Endothelial cell of umbilical vein (primary cell): ENCODE data around the gene NFATC1. TPM values are rescaled to one million over a fixed set of nuclear protein-coding genes. Genes with fewer than 3 reads are reported as not detected.

Experiments
- BruUV-seq: library from RNA; stranded (reverse); fragments of 400-500 nt; replicated peaks from 2 replicates; lab custom pipeline; 2021; lab: Mats Ljungman, UMichigan
- CTCF ChIA-PET: fragments of 300-600, 350-600 bp; sonication (Branson Sonifier 250); formaldehyde crosslinking; loops from one replicate; lab custom pipeline; 2021; ENCODE audit warnings: antibody characterized with exemption, inconsistent platforms; lab: Charles Lee
- POLR2A ChIA-PET: fragments of 300-600, 350-600 bp; sonication (Branson Sonifier 250); formaldehyde crosslinking; loops from one replicate; lab custom pipeline; 2021; ENCODE audit warnings: antibody characterized with exemption, inconsistent platforms; lab: Charles Lee
- DNase-seq: peaks from one replicate; pipeline ENCODE4 v3.0.0-alpha.2; 2011; ENCODE audit warnings: low read depth, low spot score
- FAIRE-seq: peaks from 2 replicates; lab custom pipeline; 2011; peaks lifted over from hg19 to GRCh38; lab: Jason Lieb, UNC
- H2AFZ ChIP-seq: 2 replicates; pipeline ENCODE4 v1.6.0; 2012; ENCODE audit warnings: low read depth, low read length, control low read depth, inconsistent platforms
- H3K27ac ChIP-seq: 2 replicates; pipeline ENCODE4 v1.5.1; 2011; ENCODE audit warnings: low read depth, mild to moderate bottlenecking, control low read depth, low read length, moderate library complexity; ENCODE audit not compliant: insufficient read depth
- H3K27me3 ChIP-seq, 2 experiments: 2 replicates each; pipeline versions ENCODE4 v1.6.0 to v1.6.1; 2011; ENCODE audit warnings: low read length in 2 of 2, mixed read lengths in 1 of 2; ENCODE audit not compliant: control insufficient read depth in 2 of 2, insufficient read depth in 2 of 2
- H3K36me3 ChIP-seq, 2 experiments: 2 replicates in 1 of 2; 3 replicates in 1 of 2; pipeline ENCODE4 v1.5.1; 2011; ENCODE audit warnings: low read length in 2 of 2, mild to moderate bottlenecking in 1 of 2, moderate library complexity in 1 of 2; ENCODE audit not compliant: control insufficient read depth in 2 of 2, insufficient read depth in 2 of 2; ENCODE audit errors: extremely low read depth in 1 of 2
- H3K4me1 ChIP-seq: 3 replicates; pipeline ENCODE4 v1.5.1; 2011; ENCODE audit warnings: mild to moderate bottlenecking, low read length; ENCODE audit not compliant: control insufficient read depth, insufficient read depth; ENCODE audit errors: extremely low read depth
- H3K4me2 ChIP-seq: 2 replicates; pipeline ENCODE4 v1.6.1; 2011; ENCODE audit warnings: low read length, control low read depth, mixed read lengths; ENCODE audit not compliant: insufficient read depth
- H3K4me3 ChIP-seq, 3 experiments: fragments of 200-600 bp in 1 of 3; sonication (generic), shearing (Covaris generic) in 1 of 3; replicated peaks in 1 of 3; 2 replicates each; pipeline ENCODE4 v1.5.1; 2011 to 2016; ENCODE audit warnings: control low read depth in 3 of 3, low read length in 3 of 3, mild to moderate bottlenecking in 2 of 3, inconsistent platforms in 1 of 3, low read depth in 1 of 3, moderate library complexity in 1 of 3; ENCODE audit not compliant: insufficient read depth in 1 of 3
- H3K79me2 ChIP-seq: 2 replicates; pipeline ENCODE4 v1.6.0; 2012; ENCODE audit warnings: low read length, inconsistent platforms; ENCODE audit not compliant: control insufficient read depth, insufficient read depth
- H3K9ac ChIP-seq: replicated peaks from 2 replicates; pipeline ENCODE3; 2011; ENCODE audit warnings: low read length, control low read depth; ENCODE audit not compliant: insufficient read depth; ENCODE audit errors: extremely low read depth
- H3K9me1 ChIP-seq: replicated peaks from 3 replicates; pipeline ENCODE4 v1.6.0; 2011; ENCODE audit warnings: mild to moderate bottlenecking, low read length; ENCODE audit not compliant: control insufficient read depth, insufficient read depth; ENCODE audit errors: extremely low read depth
- H3K9me3 ChIP-seq: replicated peaks from 2 replicates; pipeline ENCODE4 v1.5.1; 2012; ENCODE audit warnings: low read length, inconsistent platforms; ENCODE audit not compliant: control insufficient read depth, insufficient read depth
- H4K20me1 ChIP-seq: replicated peaks from 2 replicates; pipeline ENCODE3; 2011; ENCODE audit warnings: mild to moderate bottlenecking, low read length; ENCODE audit not compliant: control insufficient read depth, insufficient read depth; ENCODE audit errors: extremely low read depth
- EZH2 ChIP-seq: IDR thresholded peaks from 2 replicates; pipeline ENCODE4 v1.6.1; 2012; ENCODE audit warnings: borderline replicate concordance, low read depth, mild to moderate bottlenecking, moderate library complexity, low read length, inconsistent platforms; ENCODE audit not compliant: severe bottlenecking
- FOS ChIP-seq: IDR thresholded peaks from 2 replicates; pipeline ENCODE4 v1.6.1; 2011; ENCODE audit warnings: mild to moderate bottlenecking, low read length, moderate library complexity, borderline replicate concordance; ENCODE audit not compliant: insufficient read depth
- GATA2 ChIP-seq: IDR thresholded peaks from 2 replicates; pipeline ENCODE4 v1.7.0; 2011; ENCODE audit warnings: low read depth, mild to moderate bottlenecking, moderate library complexity, mixed read lengths, low read length; ENCODE audit not compliant: insufficient read length, insufficient read depth
- JUN ChIP-seq: IDR thresholded peaks from 2 replicates; pipeline ENCODE4 v1.6.1; 2011; ENCODE audit warnings: borderline replicate concordance, low read depth; ENCODE audit not compliant: insufficient read length, insufficient read depth
- MYC ChIP-seq: IDR thresholded peaks from one replicate; pipeline ENCODE4 v1.6.1; 2011; ENCODE audit warnings: mild to moderate bottlenecking, low read depth, low read length
- POLR2A ChIP-seq: IDR thresholded peaks from 2 replicates; pipeline ENCODE4 v1.6.1; 2012; ENCODE audit warnings: low read depth, mild to moderate bottlenecking, control low read depth, low read length
- POLR2AphosphoS5 ChIP-seq: IDR thresholded peaks from 2 replicates; pipeline ENCODE4 v1.6.1; 2012; ENCODE audit warnings: low read depth, mild to moderate bottlenecking, control low read depth, low read length, moderate library complexity; ENCODE audit not compliant: insufficient read depth
- dilution Hi-C: fragments of 300-500 bp; cut with MboI; formaldehyde crosslinking; loops from one replicate; pipeline ENCODE4 v1.15.0; 2019; ENCODE audit warnings: low sequenced_read_pairs; ENCODE audit not compliant: extremely low pct_ligation_motif_present
- intact Hi-C: fragments of 100-400 bp; cut with micrococcal nuclease; formaldehyde crosslinking; loops from one replicate; pipeline ENCODE4 v1.10.0; 2022
- polyA plus RNA-seq, 4 experiments: library from polyadenylated mRNA; depleted of rRNA in 3 of 4; stranded (reverse) in 3 of 4; unstranded in 1 of 4; fragments of >200 nt; gene quantifications; 2 replicates each; pipeline versions ENCODE4 v1.2.1 to v1.2.3, GENCODE V29; 2011 to 2012; ENCODE audit warnings: missing spikeins in 1 of 4
- total RNA-seq: library from RNA; stranded (reverse); gene quantifications from 2 replicates; pipeline ENCODE4 v1.2.3, GENCODE V29; 2021
- TF ChIP-seq, protein P1 (sequence below): IDR thresholded peaks from 2 replicates; pipeline ENCODE4 v1.6.1; 2011; ENCODE audit not compliant: insufficient read depth, insufficient read length
- TF ChIP-seq, protein P2 (sequence below), 2 donors: IDR thresholded peaks; 1 replicate in 1 of 2; 2 replicates in 1 of 2; pipeline ENCODE4 v1.5.1; 2011; ENCODE audit warnings: low read length in 2 of 2, mild to moderate bottlenecking in 2 of 2, moderate library complexity in 2 of 2, control low read depth in 1 of 2, inconsistent platforms in 1 of 2, low read depth in 1 of 2; ENCODE audit not compliant: insufficient read depth in 1 of 2; ENCODE audit errors: extremely low read depth in 1 of 2

NFATC1 gene
- total and polyA plus RNA-seq, 2 donors (not counting 3 experiments of a cell fraction or from before 2014, with no cell fraction given): 11.1 to 30.0 TPM

DNA sequence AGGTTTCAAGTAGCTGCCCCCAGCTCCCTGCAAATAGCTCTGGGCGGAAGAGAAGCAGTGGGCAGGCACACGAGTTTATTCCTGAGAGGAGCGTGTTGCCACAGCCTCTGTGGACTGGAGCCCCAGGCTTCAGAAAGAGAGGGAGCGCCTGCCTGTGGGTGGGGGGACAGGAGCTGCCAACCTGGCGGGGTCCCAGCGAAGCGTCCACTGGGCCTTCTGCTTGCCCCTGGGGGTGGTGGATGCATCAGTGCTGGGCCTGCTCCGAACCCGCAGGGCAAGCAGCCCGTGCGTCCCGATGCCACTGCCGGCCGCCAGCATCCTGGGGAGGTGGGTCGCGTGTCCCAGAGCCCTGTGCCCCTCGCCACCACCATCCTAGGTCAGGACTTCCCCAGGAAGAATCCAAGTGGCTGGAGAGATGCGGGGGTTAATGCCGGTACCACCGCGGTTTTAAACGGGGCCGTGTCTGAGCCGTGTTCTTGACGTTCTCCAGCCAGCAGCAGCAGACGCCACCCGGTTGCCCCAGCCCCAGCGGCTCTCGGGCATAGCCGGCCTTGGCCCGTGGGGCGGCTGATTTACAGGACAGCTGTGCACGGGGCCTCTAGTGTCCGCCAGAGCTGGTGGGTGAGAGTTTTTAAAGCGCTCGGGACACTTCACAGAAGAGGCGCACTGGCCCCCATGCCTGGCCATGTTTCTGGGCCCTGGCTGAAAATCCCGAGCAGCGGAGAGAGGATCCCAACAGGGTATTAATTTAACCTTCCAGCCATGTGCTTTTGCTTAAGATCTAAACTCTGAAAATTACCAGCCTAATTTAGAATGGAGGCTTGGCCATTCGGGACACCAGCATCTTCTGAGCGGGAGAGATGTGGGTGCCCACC is 84.7 kb downstream of the NFATC1 start:
- no peak for TF ChIP-seq POLR2A
- TF ChIP-seq EZH2: no peak
- TF ChIP-seq MYC: no peak
- TF ChIP-seq, protein P1, sequence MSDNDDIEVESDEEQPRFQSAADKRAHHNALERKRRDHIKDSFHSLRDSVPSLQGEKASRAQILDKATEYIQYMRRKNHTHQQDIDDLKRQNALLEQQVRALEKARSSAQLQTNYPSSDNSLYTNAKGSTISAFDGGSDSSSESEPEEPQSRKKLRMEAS: no peak
- TF ChIP-seq, protein P2, sequence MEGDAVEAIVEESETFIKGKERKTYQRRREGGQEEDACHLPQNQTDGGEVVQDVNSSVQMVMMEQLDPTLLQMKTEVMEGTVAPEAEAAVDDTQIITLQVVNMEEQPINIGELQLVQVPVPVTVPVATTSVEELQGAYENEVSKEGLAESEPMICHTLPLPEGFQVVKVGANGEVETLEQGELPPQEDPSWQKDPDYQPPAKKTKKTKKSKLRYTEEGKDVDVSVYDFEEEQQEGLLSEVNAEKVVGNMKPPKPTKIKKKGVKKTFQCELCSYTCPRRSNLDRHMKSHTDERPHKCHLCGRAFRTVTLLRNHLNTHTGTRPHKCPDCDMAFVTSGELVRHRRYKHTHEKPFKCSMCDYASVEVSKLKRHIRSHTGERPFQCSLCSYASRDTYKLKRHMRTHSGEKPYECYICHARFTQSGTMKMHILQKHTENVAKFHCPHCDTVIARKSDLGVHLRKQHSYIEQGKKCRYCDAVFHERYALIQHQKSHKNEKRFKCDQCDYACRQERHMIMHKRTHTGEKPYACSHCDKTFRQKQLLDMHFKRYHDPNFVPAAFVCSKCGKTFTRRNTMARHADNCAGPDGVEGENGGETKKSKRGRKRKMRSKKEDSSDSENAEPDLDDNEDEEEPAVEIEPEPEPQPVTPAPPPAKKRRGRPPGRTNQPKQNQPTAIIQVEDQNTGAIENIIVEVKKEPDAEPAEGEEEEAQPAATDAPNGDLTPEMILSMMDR (IDR thresholded peaks at IDR 0.05; ENCODE audit: extremely low read depth in 1 of 2, insufficient read depth in 1 of 2, low read depth in 1 of 2, low read length in 2 of 2): no peak
- TF ChIP-seq GATA2: no peak
- TF ChIP-seq JUN: no peak
- no peak for TF ChIP-seq FOS
- TF ChIP-seq POLR2AphosphoS5: no peak
- no TSS peak for BruUV-seq
- CTCF ChIA-PET: no interaction called here

More for the DNA sequence above, 84.7 kb downstream of the NFATC1 start:
- dilution Hi-C loops (no loop called here), intact Hi-C loops (no loop called here)
- no peak overlapping the region for H3K4me3 ChIP-seq
- POLR2A ChIA-PET: no interaction called here
- H3K27me3 ChIP-seq: no peaks in the 10 kb centered on the region
- no peaks in the 10 kb centered on the region for H3K9me3 ChIP-seq
- H4K20me1 ChIP-seq: no peaks in the 10 kb centered on the region
- H3K9ac ChIP-seq: no peak overlapping the region
- DNase-seq (no peak), FAIRE-seq (no peak)
- no peaks in the 10 kb centered on the region for H3K79me2 ChIP-seq
- H3K4me1 ChIP-seq: peaks cover 10% of the 10 kb centered on the region
- H3K4me2 ChIP-seq: no peak overlapping the region
- no peaks in the 10 kb centered on the region for H3K9me1 ChIP-seq
- H3K27ac ChIP-seq: no peak overlapping the region
- H2AFZ ChIP-seq: no peak overlapping the region
- H3K36me3 ChIP-seq: no peaks in the 10 kb centered on the region
